LHCN-M2 (cell line): Measurements from ENCODE around the gene TPO. TPM values are rescaled to one million over a fixed set of nuclear protein-coding genes. Genes with fewer than 3 reads are reported as not detected.

Experiments used
- DNase-seq: peaks from one replicate; pipeline ENCODE4 v3.0.0-alpha.2; 2012; ENCODE audit warnings: low read depth
- total RNA-seq: library from RNA; depleted of rRNA; stranded (reverse); fragments of >200 nt; gene quantifications from 2 replicates; pipeline ENCODE4 v1.2.3, GENCODE V29; 2014

Gene TPO
- total RNA-seq, 1 experiment from 2014 or later: not detected

DNA sequence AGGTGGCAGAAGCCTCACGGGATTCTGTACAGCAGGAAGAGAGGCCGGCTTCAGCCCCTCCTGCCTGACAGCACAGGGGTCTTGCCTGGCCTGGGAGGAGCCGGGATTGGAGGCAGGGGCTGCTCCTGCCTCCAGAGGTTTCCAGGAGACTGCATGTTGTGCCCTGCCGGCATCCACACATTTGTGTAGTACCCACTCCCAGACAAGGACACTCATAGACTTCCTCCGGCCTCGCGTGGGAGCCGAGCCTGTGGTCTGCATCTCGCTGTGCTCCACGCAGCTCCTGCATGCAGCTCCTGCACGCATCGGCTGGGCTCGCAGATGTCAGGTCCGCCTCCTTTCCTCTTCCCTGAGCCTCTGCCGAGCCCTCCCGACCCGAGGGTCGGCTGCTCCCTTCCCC is 34.7 kb downstream of the TPO start:
- DNase-seq: no peak

DNA sequence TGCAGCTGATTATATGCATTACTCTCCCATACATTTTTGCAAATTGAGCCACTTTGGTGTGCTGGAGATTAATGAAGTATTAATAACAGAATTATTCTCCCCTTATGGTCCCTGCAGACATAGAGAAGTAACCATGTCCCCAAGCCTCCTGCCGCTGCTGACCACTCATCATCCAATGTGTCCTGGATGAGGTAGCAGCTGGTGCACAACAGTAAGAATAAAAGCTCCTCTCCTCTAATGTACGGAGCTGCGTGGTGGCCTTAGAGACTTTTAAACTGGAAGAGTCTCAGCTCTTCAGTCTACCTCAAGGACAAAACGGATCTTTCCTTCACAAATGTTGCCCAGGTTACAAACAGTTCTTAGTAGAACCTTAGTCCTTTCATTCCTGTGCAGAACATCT is 37.7 kb downstream of the TPO start:
- no peak for DNase-seq

DNA sequence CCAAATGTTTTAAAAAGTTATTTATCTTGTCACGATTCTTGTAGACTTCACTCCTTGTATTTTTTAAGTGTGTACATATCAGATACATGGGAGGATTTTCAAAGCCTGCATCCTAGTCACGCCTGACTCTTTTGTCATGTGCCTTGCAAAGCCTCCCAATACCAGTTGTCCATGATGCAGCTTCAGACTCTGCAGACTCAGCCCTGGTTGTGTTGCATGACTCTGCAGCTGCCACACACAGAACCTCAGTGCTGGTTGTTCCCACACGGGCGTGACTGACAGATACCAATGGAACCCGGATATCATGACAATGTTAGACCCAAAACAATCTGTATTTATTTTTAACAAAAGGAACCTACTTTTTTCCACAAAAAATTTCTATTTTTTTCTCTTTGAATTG is 38.2 kb downstream of the TPO start:
- DNase-seq: peak; percentile 2

DNA sequence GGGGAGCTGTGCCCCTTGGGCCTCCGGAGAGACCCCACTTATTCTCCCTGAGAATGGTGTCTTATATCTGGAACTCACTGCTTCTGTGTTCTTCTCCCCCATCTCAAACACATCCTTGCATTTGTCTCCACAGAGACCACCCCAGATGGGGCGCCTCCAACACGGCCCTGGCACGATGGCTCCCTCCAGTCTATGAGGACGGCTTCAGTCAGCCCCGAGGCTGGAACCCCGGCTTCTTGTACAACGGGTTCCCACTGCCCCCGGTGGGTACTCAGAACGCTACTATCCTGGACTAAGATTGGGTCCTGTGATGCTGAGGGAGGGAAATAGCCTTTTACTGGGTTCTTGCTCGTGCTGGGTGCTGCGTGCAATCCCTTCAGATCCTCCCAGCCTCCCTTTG is 40.3 kb downstream of the TPO start:
- DNase-seq: no peak

DNA sequence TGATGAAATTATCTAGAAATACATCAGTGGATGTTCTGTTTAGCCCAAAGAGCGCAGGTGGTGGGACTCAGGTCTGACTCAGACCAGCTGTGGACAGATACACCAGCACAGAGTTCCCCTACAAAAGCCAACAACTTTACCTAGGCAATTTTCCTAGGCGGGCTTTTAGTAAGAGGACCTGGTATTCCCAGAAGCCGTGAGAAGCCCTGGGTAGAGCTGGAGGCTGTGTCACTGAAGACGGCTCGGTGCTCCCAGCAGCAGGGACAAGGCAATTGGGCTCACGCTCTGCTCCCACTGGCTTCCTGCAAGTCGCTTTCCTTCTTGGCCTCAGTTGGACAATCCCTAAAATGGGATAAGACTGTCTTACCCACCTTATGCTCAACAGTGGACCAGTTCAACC is 41.1 kb downstream of the TPO start:
- no peak for DNase-seq

DNA sequence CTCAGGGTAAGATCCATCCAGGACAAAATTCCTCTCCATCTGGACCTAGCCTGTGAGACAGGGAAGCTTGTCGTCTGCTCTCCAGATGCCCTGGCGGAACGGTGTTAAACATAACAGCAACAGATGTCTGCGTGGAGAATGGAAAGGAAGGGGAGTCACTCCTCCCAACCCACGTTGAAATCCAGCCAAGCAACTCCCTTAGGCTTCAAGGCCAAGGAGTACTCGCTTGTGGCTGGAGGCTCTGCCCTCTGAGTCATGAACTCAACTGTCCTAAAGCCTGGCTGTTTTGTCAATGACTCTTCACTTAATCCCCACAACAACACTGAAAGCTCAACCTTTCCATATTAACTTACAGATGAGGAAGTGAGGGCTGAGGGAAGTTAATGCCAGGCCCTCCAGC is 42.2 kb downstream of the TPO start:
- peak; percentile 53 for DNase-seq

DNA sequence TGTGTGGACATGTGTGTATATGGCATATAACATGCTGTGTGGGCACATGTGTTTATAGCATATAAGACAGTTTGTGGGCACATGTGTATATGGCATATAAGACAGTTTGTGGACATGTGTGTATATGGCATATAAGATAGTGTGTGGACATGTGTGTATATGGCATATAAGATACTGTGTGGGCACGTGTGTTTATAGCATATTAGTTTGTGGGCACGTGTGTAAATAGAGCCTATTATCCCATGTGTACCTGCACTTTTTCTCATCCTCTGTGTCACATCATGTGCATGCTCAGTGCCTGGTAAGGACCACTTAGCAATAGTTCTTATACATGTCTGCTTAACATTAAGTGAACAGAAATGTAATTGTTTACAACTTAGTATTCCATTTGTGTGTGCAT is 45.2 kb downstream of the TPO start:
- DNase-seq: no peak

DNA sequence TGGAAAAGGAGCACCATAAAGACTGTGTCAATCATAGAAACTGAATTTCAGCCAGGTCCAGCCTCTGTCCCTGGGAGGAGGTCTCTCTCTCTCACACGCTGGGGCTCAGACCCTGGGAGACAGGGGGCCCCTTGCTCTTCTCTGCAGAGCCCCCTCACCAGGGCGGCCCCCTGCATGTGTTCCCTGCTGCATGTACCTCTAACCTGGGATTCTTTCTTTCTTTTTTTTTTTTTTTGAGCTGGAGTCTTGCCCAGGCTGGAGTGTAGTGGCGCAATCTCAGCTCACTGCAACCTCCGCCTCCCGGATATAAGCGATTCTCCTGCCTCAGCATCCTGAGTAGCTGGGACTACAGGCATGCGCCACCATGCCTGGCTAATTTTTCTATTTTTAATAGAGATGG is 46.5 kb downstream of the TPO start:
- DNase-seq: no peak

DNA sequence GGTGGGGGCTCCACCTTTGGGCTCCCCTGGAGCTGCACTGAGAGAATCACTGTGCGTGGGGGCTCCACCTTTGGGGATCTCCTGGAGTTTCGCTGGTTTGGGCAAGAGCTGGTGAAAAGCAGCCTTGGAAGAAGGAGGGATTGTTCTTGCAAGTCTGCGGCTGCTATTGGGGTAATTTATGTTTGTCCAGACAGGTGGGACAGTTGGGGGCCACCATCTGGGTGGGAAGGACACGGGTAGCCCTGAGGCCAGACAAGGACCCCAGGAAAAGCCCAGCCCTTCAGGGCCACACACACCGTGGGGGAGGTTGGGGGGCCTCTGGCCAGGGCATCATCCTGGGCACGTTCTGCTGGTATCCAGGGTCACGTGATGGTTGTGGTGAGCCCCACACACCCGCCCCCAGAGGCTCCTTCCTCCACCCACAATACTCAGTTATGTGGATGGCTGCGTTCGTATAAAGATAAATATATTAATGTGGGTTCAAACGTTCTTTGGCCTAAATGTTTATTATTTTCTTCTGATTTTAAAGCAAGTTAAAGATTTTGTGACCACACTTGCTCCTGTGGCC is 47.7 kb downstream of the TPO start:
- no peak for DNase-seq

DNA sequence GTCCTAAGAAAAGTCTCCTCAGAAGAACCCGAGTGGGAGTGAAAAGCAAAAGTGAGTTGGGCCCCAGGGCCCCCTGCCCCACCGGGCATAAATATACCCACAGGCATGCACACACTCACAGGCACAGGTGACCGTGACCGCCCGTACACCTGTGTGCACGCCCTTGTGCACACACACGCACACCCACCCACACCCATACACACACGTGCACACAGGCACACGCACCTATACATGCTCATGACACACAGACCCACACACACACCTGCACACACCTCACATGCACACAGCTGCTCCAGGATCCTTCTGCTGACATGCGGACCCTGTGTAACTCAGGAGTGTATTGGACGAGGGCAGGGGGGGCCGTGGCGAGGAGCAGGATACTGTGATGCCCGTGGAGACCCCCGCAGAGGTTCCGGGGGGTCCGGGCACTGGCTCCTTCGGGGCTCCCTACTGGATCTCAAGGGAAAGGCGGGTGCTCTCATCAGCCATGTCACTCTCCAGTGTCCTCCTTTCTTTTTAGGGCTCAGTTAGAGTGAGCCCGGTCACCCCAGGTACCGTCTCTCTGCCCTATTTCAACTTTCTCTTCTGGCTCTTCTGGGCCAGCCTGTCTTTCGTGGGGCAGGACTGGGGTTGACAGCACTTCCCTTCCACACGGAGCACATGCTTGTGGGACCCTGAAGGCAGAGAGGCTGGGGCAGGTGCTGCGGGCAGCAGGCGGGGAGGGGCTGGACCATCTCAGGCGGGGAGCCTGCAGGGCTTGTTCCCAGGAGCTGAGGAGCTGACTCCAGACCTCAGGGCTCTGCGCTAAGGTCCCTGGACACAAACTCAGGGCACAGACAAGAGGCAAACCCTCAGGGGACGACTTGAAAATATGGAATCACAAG is 48.5 kb downstream of the TPO start:
- no peak for DNase-seq

DNA sequence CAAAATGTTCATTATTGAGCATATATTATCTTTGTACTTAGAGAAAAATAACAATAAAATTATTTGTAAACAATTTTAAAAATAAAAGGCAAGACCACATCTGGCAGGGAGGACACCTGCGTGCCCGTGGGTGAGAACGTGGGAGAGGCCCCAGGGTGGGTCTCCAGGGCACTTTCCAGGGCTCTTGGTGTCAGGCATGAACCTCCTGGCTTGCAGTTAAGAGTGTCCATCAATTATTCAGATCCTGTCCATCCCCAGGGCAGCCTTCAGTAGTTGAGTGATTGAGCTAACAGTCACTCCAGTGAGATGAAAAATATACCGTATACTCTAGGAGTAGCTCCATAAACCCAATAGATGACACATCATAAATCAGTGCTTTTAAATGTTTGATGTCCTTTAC is 49.7 kb downstream of the TPO start:
- DNase-seq: no peak

DNA sequence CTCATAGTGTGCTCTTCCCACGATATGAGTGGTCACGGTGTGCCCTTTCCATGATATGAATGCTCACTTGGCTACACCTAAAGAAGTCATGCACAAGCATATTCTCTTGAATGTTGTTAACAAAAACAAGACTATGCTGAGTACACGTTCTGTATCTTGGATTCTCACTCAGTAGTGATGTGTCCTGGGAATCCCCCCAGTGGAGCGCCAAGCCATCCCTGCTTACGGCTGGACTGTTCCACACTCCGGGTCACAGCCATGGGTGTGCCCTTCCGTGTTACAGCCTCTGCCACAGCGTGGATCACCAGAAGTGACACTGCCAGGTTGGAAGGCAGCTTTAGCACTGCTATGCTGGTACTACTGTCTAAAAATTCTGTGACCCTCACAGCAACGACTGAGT is 59.1 kb downstream of the TPO start:
- DNase-seq: no peak

DNA sequence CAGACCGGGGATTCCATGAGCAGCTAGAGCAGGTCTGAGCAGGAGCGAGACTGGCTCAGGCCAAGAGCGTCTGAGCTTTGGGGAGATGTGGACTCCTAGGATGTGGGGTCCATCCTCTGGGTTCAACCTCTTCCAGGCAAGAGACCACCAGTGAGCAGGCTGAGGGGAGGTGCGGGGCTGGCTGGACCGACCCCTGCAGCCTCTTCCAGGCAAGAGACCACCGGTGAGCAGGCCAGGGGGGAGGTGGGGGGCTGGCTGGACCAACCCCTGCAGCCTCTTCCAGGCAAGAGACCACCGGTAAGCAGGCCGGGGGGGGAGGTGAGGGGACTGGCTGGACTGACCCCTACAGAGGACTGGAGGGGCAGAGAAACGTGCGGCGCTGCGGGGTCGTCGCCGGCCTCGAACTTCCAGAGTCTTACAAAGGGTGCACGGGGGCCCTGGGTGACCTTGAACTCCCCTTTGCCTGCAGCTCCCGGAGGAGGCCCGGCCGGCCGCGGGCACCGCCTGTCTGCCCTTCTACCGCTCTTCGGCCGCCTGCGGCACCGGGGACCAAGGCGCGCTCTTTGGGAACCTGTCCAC is 63.4 kb downstream of the TPO start:
- no peak for DNase-seq

DNA sequence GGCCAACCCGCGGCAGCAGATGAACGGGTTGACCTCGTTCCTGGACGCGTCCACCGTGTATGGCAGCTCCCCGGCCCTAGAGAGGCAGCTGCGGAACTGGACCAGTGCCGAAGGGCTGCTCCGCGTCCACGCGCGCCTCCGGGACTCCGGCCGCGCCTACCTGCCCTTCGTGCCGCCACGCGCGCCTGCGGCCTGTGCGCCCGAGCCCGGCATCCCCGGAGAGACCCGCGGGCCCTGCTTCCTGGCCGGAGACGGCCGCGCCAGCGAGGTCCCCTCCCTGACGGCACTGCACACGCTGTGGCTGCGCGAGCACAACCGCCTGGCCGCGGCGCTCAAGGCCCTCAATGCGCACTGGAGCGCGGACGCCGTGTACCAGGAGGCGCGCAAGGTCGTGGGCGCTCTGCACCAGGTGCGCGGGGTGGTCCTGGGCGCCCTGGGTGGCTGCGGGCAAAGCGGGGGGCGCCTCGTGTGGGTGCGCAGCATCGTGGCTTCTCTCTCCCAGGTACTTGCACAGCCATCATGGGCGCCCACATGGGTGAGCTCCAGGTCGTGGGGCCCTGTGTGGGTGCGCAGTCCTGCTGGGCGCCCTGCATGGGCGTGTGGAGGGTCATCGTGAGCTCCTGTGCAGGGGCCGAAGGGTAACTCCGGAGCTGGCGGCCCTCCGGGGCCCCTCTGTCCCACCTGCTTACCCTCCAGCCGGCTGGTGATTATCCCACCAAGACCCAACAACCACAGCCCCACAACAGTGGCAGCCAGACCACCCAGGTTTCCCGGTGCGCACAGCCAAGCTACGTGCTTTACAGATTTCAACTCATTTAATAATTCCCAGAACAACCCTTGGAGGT is 64.2 kb downstream of the TPO start:
- no peak for DNase-seq

DNA sequence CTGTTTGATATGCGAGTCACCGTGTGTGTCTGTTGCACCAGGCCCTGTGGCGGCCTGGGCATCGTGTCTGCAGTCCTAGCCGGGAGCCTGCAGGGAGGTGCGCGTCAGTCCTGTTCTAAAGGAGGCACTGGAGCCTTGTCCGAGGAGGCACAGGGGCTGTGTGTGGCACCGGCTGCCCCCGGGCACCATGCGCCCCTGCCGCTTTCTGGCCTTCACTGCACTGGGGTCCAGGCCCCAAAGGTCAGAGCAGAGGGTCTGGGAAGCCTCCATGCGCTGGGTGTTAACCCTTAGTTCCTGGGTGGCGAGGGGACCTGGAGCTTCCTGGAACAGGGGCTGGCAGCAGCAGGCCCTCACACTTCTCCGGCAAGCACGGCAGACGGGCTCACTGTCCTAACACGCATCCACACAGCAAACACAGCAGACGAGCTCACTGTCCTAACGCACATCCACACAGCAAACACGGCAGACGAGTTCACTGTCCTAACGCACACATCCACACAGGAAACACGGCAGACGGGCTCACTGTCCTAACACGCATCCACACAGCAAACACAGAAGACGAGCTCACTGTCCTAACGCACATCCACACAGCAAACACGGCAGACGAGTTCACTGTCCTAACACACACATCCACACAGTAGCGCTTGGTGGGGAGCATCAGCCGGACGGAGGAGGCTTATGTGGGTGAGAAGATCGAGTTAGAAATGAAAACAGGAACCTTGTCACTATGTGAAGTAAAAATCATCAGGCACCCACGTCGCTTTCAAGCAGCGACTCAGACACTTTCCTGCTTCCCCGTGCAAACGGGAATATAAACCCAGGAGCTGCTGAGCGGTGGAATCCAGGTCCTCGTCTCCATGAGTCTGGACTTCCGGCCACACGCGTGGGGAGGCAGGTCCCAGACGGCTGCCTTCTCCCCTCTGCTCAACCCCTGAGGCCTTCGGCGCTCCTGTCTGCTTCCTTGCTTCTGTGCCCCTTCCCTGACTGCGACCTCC is 65.3 kb downstream of the TPO start:
- DNase-seq: no peak

DNA sequence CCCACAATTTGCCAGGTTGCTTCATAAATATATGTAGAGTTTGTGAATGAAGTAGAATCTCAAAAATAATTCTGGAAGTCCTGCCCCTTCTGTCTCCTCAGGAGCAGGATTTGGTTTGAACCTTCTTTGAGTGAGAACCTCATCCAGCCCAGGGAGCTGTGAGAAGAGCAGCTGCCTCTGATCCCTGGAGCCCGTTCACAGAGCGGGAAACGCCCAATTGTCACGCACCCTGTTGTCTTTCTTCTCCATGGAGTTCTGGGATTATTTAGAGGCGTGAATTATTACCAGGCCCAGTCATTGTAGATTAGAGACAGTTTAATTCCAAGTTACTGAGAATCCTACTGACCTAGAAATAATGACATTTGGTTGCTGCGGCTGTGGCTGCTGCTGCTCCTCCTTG is 66.1 kb downstream of the TPO start:
- DNase-seq: no peak

DNA sequence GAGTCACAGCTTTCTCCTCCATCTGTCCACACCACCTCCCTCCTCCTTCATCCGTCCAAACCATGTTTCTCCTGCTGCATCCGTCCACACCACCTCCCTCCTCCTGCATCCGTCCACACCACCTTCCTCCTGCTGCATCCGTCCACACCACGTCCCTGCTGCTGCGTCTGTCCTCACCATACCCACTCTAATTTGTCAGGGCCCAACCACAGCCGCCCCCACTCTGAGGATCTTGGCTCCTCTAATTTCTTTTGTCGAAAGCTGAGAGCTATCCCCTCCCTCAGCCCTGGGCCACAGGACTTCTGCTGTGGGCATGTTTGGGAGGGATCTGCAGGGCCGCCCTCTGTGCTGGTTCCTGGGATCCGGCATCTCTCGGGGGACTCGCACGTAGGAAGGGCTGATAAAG is 67.4 kb downstream of the TPO start:
- DNase-seq: no peak

DNA sequence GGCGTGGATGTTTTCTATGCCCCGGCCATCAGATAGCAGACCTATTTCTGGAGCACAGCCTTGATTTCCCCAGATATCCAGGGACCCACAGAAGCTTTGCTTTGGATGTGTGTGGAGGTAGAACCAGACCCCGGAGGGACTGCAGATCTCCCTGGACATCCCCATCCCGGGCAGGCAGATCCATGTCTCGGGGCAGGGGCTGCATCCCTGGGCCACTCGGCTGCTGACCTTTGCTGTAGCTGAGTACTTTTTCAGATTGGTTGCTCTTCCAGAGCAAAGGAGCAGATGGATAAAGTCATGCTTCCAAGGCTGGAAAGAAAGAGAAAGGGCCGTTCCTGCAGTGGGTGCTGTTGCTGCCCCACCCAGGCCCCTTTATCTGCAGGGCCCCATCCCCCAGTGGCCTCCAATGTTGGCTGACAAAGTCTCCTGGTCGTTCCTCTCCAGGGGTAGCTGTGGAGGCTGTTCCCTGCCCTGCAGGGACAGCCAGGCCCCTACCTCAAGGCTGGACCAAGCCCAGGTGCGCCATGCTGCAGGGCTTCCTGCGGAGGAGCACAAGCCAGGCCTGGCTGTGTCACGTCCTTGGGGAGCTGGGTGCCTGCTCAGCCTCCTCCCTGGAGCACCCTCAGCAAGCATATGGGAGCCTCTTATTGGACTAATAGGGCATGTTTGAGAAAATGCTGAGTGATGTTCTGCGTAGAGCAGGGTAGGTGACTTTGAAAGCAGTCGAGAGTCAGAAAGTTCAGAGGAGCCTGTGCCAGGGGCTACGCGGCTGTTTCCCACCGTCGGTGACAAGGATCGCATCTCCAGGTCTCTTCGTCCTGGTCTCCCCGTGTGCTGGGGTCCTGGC is 68.4 kb downstream of the TPO start:
- DNase-seq: no peak

DNA sequence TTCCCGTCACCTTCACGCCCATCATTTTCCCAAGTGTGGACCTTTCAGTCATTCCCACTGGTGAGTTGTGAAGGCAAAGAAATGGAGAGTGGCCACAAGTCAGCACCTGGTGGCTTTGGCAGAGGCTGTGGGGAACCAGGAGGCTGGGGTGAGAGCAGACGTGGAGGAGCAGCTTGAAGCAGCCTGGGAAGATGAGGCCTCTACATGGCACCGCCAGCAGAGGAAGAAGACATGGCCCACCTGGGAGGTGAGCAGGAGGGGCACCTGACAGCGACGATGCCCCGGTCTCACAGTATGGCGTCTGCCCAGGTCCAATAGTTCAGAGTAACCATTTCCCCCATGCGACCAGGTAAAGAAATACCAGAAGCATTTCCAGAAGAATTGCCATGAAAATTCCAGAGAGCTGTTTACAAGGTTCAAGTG is 69.0 kb downstream of the TPO start:
- no peak for DNase-seq

DNA sequence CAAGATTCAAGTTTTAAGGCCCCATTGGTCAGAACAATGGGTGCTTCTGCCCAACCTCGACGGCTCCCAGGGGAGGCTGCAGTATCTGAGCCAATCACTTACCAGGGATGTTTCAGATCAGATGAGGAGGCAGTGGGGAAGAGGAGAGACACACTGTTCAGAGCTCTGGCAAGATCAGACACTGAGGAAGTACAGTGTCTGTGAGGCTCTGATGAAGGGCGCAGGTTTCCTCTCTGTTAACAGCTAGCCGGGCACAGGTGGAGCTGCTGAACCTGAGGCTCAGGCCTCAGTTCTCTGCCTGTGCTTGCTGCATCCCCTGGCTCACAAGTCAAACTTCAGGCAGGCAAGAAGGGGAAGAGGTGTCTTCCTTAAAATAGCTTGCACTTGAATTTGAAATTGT is 69.7 kb downstream of the TPO start:
- DNase-seq: no peak
